SH-SY5Y (cell line): ENCODE data around the gene UCP1.

Experiments used
- GATA2 ChIP-seq: IDR thresholded peaks from 2 replicates; pipeline ENCODE4 v1.6.1; 2011; ENCODE audit warnings: mild to moderate bottlenecking, low read depth, low read length
- GATA3 ChIP-seq: IDR thresholded peaks from 2 replicates; pipeline ENCODE4 v1.6.1; 2011; ENCODE audit warnings: low read depth, mild to moderate bottlenecking, low read length, moderate library complexity

GRCh38 chr4:140595065-140595464 is 26.3 kb upstream of the UCP1 start:
- TF ChIP-seq GATA2 (no peak), GATA3 (no peak)
